Measurements from ENCODE around the gene EVX2. TPM values are rescaled to one million over a fixed set of nuclear protein-coding genes. Genes with fewer than 3 reads are reported as not detected.
A peak's percentile ranks its signal among the peaks of the same experiment; 100 is the strongest.

EVX2 gene
- total and polyA plus RNA-seq, 4 donors: not detected

DNA sequence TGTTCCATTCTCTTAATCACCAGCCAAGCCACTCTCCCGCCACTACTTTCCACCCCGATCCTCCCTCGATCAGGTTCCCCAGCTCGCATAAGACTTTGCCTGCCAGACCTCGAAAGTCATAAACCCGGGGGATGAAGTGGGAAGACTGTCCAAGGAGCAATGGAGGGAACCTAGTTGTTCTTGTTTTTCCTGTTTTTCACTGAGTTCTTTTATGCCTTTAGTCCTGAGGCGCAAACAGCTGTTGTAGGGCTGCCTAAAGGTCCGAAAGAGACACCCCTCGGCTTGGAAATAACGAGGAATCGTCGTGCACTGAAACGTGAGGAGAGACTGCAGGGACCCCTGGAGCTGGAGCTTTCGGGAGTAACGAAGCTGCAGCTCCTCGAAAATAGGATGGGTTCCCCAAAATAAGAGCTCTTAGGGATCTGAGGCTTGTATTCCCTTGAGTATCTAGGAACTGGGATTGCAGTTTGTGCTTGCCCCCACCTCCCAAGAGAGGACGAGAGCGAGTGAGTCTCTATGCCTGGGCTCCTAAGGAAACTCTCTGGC, 14.1 kb upstream of the EVX2 start:
- H3K36me3 ChIP-seq (ENCODE audit: control insufficient read depth in 4 of 4, insufficient read depth in 3 of 4, low read depth in 1 of 4, low read length in 3 of 4): no peaks in the 10 kb centered on the region
- H3K9me3 ChIP-seq (ENCODE audit: control insufficient read depth in 4 of 4, low read length in 3 of 4): peaks cover 0 to 4% (median 2%) of the 10 kb centered on the region in 4 donors
- H3K4me3 ChIP-seq (ENCODE audit: low read depth in 1 of 3, low read length in 3 of 3): no peak overlapping the region
- peaks cover 5 to 22% (median 17%) of the 10 kb centered on the region in 4 donors for H3K4me1 ChIP-seq (ENCODE audit: control insufficient read depth in 4 of 4, insufficient read depth in 4 of 4, low read length in 3 of 4)
- TF ChIP-seq FOXA1 (IDR thresholded peaks at IDR 0.05) (no peak), JUND (IDR thresholded peaks at IDR 0.05) (no peak), EGR1 (IDR thresholded peaks at IDR 0.05; ENCODE audit: low read depth in 2 of 2) (no peak), HNF4G (IDR thresholded peaks at IDR 0.05) (no peak), RXRA (IDR thresholded peaks at IDR 0.05) (no peak)
- TF ChIP-seq, protein P1, sequence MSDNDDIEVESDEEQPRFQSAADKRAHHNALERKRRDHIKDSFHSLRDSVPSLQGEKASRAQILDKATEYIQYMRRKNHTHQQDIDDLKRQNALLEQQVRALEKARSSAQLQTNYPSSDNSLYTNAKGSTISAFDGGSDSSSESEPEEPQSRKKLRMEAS (IDR thresholded peaks at IDR 0.05): no peak
- no peak overlapping the region for H3K27ac ChIP-seq (ENCODE audit: low read depth in 1 of 2, low read length in 2 of 2)
- no peak for DNase-seq (ENCODE audit: low spot score)
- peaks cover 11 to 72% (median 37%) of the 10 kb centered on the region in 4 donors for H3K27me3 ChIP-seq (ENCODE audit: control insufficient read depth in 4 of 4, insufficient read depth in 4 of 4, low read length in 3 of 4)
- no peak overlapping the region for H3K9ac ChIP-seq (ENCODE audit: low read depth in 1 of 2, low read length in 2 of 2)
- WGBS: 5% methylated on average over 18 of the region's 18 CpGs

DNA sequence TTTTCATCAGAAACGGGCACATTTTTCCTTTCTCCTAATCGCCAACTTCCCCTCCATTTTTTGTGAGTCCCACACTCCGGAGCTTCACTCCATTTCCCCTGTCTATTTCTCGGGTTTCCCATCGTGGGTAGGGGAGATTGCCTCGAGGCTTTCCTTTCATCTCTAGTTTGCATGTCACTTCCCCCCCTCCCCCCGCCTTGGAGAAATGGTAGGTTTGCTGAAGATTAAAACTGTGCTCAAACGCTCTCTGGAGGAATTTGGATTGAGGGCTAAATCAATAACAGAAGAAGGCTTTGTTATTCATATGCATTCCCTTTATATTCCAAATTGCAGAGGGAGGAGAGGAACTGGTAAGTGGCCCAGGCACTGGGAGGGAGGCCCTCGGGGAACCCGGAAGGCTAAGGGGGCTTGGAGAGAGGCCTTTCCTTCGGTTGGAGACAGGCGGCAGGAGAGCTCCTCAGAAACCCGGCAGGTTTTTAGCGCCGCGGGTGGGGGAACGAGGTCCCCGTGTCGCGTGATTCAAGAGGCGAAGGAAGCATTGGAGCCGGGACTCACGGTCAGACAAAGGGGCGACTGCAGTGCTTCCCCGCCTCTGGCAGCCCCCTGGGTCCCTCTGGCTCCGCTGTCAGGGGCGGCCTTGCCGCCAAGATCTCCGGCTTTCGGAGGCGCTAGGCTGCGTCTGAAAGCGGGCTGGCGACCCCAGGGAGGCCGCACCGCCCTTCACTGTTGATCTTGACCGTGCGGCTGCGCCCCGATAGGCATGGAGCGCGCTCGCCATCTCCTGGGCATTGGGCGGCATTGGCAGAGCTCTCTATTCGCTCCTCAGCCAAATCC, 13.4 kb upstream of the EVX2 start:
- peak; percentile 56 for DNase-seq (ENCODE audit: low spot score)
- Histone ChIP-seq H3K27me3 (ENCODE audit: control insufficient read depth in 4 of 4, insufficient read depth in 4 of 4, low read length in 3 of 4) (peaks cover 16 to 65% (median 33%) of the 10 kb centered on the region in 4 donors), H3K9ac (ENCODE audit: low read depth in 1 of 2, low read length in 2 of 2) (no peak overlapping the region), H3K4me1 (ENCODE audit: control insufficient read depth in 4 of 4, insufficient read depth in 4 of 4, low read length in 3 of 4) (peaks cover 9 to 24% (median 18%) of the 10 kb centered on the region in 4 donors), H3K4me3 (ENCODE audit: low read depth in 1 of 3, low read length in 3 of 3) (peak overlapping the region; percentile 12 to 50 (median 38)), H3K27ac (ENCODE audit: low read depth in 1 of 2, low read length in 2 of 2) (no peak overlapping the region), H3K9me3 (ENCODE audit: control insufficient read depth in 4 of 4, low read length in 3 of 4) (peaks cover 0 to 4% (median 2%) of the 10 kb centered on the region in 4 donors), H3K36me3 (ENCODE audit: control insufficient read depth in 4 of 4, insufficient read depth in 3 of 4, low read depth in 1 of 4, low read length in 3 of 4) (no peaks in the 10 kb centered on the region)
- WGBS: 2% methylated on average over 45 of the region's 45 CpGs
- TF ChIP-seq HNF4A (conservative IDR thresholded peaks at IDR 0.05) (no peak), RAD21 (IDR thresholded peaks at IDR 0.05) (peak; percentile 86 to 90), FOXA2 (IDR thresholded peaks at IDR 0.05) (no peak), FOXA1 (IDR thresholded peaks at IDR 0.05) (no peak)
- TF ChIP-seq, protein P2, sequence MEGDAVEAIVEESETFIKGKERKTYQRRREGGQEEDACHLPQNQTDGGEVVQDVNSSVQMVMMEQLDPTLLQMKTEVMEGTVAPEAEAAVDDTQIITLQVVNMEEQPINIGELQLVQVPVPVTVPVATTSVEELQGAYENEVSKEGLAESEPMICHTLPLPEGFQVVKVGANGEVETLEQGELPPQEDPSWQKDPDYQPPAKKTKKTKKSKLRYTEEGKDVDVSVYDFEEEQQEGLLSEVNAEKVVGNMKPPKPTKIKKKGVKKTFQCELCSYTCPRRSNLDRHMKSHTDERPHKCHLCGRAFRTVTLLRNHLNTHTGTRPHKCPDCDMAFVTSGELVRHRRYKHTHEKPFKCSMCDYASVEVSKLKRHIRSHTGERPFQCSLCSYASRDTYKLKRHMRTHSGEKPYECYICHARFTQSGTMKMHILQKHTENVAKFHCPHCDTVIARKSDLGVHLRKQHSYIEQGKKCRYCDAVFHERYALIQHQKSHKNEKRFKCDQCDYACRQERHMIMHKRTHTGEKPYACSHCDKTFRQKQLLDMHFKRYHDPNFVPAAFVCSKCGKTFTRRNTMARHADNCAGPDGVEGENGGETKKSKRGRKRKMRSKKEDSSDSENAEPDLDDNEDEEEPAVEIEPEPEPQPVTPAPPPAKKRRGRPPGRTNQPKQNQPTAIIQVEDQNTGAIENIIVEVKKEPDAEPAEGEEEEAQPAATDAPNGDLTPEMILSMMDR (IDR thresholded peaks at IDR 0.05; ENCODE audit: low read depth, low read length, missing input control): peak; percentile 77

DNA sequence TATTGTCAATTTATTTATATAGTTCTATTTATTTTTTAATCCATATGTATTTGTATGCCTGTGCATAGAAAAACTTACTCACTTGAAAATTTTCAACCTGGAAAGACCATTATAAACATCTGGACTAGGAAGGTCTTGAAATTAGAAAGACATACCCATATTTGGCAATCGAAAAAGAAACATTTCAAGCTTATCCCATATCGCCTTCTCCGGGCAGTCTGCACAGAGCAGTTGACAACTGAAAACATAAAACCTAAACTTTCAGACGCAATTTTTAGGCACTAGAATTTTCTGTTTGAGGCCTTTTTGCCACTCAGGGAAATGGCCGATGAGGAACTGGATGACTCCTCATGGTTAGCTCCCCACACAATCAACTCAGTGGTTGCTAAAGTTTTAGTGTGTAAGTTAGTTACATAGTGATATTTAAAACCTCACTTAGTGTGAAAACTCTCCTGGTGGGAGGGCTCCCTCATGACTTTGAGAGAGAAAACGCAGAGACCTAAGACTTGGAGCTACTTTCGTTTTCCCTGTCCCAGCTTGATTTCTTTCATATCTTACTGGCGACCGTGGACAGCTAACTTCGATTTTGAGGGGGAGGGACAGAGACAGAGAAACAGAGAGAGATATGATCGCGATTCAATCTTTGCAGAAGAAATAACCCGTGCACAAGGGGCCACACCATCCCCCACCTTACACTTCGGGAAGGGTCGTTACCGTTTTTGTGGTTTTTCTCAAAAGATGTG, 12.7 kb upstream of the EVX2 start:
- H3K36me3 ChIP-seq (ENCODE audit: control insufficient read depth in 4 of 4, insufficient read depth in 3 of 4, low read depth in 1 of 4, low read length in 3 of 4): no peaks in the 10 kb centered on the region
- no peak for TF ChIP-seq YY1 (IDR thresholded peaks at IDR 0.05)
- TF ChIP-seq SP1 (IDR thresholded peaks at IDR 0.05): no peak
- no peak for TF ChIP-seq JUND (IDR thresholded peaks at IDR 0.05)
- TF ChIP-seq, protein P3, sequence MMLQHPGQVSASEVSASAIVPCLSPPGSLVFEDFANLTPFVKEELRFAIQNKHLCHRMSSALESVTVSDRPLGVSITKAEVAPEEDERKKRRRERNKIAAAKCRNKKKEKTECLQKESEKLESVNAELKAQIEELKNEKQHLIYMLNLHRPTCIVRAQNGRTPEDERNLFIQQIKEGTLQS (IDR thresholded peaks at IDR 0.05): no peak
- TF ChIP-seq HNF4A (conservative IDR thresholded peaks at IDR 0.05): no peak
- TF ChIP-seq HNF4G (IDR thresholded peaks at IDR 0.05): no peak
- TF ChIP-seq, protein P2 (IDR thresholded peaks at IDR 0.05; ENCODE audit: low read depth, low read length, missing input control): no peak
- TF ChIP-seq RAD21 (IDR thresholded peaks at IDR 0.05): no peak
- TF ChIP-seq FOXA1 (IDR thresholded peaks at IDR 0.05): no peak
- no peak for TF ChIP-seq EGR1 (IDR thresholded peaks at IDR 0.05; ENCODE audit: low read depth in 2 of 2)
- no peak for TF ChIP-seq GABPA (IDR thresholded peaks at IDR 0.05 in 1 of 2, conservative IDR thresholded peaks at IDR 0.05 in 1 of 2)
- no peak for TF ChIP-seq FOXA2 (IDR thresholded peaks at IDR 0.05)
- TF ChIP-seq, protein P4, sequence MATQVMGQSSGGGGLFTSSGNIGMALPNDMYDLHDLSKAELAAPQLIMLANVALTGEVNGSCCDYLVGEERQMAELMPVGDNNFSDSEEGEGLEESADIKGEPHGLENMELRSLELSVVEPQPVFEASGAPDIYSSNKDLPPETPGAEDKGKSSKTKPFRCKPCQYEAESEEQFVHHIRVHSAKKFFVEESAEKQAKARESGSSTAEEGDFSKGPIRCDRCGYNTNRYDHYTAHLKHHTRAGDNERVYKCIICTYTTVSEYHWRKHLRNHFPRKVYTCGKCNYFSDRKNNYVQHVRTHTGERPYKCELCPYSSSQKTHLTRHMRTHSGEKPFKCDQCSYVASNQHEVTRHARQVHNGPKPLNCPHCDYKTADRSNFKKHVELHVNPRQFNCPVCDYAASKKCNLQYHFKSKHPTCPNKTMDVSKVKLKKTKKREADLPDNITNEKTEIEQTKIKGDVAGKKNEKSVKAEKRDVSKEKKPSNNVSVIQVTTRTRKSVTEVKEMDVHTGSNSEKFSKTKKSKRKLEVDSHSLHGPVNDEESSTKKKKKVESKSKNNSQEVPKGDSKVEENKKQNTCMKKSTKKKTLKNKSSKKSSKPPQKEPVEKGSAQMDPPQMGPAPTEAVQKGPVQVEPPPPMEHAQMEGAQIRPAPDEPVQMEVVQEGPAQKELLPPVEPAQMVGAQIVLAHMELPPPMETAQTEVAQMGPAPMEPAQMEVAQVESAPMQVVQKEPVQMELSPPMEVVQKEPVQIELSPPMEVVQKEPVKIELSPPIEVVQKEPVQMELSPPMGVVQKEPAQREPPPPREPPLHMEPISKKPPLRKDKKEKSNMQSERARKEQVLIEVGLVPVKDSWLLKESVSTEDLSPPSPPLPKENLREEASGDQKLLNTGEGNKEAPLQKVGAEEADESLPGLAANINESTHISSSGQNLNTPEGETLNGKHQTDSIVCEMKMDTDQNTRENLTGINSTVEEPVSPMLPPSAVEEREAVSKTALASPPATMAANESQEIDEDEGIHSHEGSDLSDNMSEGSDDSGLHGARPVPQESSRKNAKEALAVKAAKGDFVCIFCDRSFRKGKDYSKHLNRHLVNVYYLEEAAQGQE (IDR thresholded peaks at IDR 0.05): no peak
- TF ChIP-seq TAF1 (conservative IDR thresholded peaks at IDR 0.05): no peak
- H3K27ac ChIP-seq (ENCODE audit: low read depth in 1 of 2, low read length in 2 of 2): no peak overlapping the region
- H3K4me1 ChIP-seq (ENCODE audit: control insufficient read depth in 4 of 4, insufficient read depth in 4 of 4, low read length in 3 of 4): peaks cover 9 to 24% (median 18%) of the 10 kb centered on the region in 4 donors
- peaks cover 17 to 65% (median 33%) of the 10 kb centered on the region in 4 donors for H3K27me3 ChIP-seq (ENCODE audit: control insufficient read depth in 4 of 4, insufficient read depth in 4 of 4, low read length in 3 of 4)
- no peak for DNase-seq (ENCODE audit: low spot score)
- peaks cover 0 to 4% (median 2%) of the 10 kb centered on the region in 4 donors for H3K9me3 ChIP-seq (ENCODE audit: control insufficient read depth in 4 of 4, low read length in 3 of 4)
- H3K9ac ChIP-seq (ENCODE audit: low read depth in 1 of 2, low read length in 2 of 2): no peak overlapping the region
- 12% methylated on average over 16 of the region's 16 CpGs for WGBS
- H3K4me3 ChIP-seq (ENCODE audit: low read depth in 1 of 3, low read length in 3 of 3): peak overlapping the region; percentile 12 to 50 (median 38)

Data from liver (tissue), 9 donors.